SK-MEL-5 (cell line): ENCODE data around the gene KRT83. TPM values are rescaled to one million over a fixed set of nuclear protein-coding genes. Genes with fewer than 3 reads are reported as not detected.
A peak's percentile ranks its signal among the peaks of the same experiment; 100 is the strongest.

Source experiments
- DNase-seq: peaks from one replicate; pipeline ENCODE4 v3.0.0-alpha.2; 2016; ENCODE audit warnings: low read depth, low spot score
- in situ Hi-C: cut with HindIII; loops from 2 replicates; pipeline ENCODE4 v1.10.0; 2016; ENCODE audit warnings: low sequenced_read_pairs, high pct_unique_total_duplicates, low pct_unique_long_range_greater_than_20kb
- polyA plus RNA-seq, 2 experiments: library from polyadenylated mRNA; depleted of rRNA; stranded (reverse); fragments of >200 nt; gene quantifications; 2 replicates each; pipeline ENCODE4 v1.2.3, GENCODE V29; 2015
- total RNA-seq: library from RNA; depleted of rRNA; stranded (reverse); fragments of >200 nt; shearing (Covaris generic); gene quantifications from 2 replicates; pipeline ENCODE4 v1.2.3, GENCODE V29; 2014; rRNA removed

The KRT83 gene
- total RNA-seq = not detected in 2 replicates
- polyA plus RNA-seq (2015; cell fraction: cytosol; rRNA removed) = not detected in 2 replicates
- polyA plus RNA-seq (2015; cell fraction: nucleus; rRNA removed) = not detected in 2 replicates

DNA sequence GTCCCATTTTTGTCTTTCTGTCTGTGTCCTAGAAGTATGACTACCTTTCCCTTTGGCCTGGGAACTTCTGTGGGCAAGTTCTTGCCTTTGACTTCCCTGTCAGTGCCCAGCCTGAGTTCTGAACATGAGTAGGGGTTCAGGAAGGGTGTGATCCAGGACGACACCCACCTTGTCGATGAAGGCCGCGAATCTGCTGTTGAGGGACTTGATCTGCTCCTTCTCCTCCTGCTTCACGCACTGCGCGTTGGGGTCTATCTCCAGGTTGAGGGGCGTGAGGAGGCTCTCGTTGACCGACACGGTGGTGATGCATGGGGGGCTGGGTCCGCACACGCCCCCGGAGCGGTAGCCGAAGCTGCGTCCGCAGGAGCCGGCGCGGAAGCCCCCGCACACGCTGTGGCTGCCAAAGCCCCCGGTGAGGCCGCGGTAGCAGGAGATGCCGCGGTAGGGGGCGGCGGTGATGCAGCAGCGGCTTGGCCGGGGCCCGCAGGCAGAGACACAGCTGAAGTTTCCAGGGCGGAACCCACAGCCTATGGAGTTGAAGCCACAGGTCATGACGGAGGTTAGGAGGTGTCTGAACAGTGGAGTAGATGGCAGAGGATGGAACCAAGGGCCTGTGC, at the start of gene KRT83:
Gene KRT83, minus strand, starts transcription at position 615 of the 617 bp plus-strand sequence. Its CDS starts 63 bp downstream, at position 552.
- no peak for DNase-seq
- in situ Hi-C loops = no loop called here

DNA sequence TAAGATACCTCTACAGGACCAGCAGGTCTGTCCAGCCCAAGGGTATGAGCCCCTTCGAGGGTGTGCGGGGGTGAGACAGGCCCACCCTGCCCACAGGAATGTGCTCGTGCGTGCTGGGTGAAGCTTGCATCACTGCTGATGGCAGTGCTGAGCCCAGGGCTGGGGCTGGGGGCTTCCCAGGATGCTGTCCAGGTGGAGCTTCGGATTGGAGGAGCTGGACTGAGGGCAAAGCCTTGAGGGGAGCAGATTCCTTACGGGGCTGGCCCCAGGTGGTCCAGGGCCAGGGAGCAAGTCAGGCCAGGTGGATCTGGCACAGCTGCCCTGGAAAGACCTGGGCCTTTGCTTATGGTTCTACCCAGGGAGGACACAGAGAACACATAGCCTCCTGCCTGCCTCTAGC, 48.6 kb upstream of the KRT83 start:
- no peak for DNase-seq
- in situ Hi-C loops = no loop called here

DNA sequence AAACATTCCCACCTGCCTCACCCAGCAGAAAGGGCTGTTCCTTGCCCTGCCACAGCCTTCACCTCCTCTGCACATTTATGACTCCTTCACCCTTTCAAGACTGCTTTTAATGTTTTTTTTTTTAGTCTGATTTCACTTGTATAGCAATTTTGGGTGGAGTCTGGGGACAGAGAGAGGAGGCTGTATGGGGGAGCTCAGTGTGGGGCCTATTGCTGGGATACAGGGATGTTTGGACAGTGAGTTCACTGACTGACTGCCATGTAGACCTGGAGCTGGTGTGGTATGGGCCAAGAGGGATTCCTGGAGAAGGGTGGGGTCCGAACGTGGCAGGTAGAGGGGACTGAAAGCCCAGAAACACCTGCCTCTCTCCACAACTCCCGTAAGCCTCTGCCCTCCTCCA, 48.0 kb upstream of the KRT83 start:
- in situ Hi-C loops = no loop called here

DNA sequence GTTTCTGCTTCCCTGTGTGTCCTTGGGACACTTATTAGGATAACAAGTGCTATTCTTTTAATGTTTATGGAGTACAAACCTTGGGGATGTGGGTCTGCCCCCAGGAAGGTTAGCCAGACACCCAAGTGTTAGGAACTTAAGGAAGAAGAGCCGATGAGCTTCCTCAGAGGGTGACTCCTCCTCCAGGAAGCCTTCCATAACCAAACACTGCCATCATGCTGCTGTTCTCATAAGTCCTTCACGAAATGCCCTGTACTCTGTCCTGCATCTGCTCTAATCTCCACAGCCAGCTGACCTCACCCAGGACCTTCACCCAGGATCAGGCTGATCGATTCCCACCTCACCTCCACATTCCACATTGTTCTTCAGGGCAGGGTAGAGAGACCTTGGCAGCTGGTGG, 47.3 kb upstream of the KRT83 start:
- no peak for DNase-seq
- in situ Hi-C loops = no loop called here

More for the DNA sequence above, 48.0 kb upstream of the KRT83 start:
- no peak for DNase-seq

DNA sequence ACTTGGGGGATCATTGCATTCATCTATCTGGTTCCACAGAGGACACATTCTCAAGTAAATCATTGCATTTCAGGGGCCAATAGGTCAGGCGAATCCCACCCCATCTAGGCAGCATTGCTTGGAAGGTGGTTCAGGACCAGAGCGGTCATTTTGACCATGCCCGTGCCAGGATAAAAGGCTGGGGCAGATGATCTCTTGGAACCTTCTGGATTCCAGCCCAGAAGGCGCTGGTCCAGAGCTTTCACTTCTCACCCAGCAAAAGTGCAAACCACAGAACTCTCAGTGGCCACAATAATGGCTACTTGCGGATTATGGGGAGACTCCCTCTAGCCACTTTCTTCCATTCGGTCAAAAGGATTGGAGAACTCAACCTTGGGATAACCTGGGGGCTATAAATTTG, 46.7 kb upstream of the KRT83 start:
- in situ Hi-C loops = no loop called here
- DNase-seq = no peak

DNA sequence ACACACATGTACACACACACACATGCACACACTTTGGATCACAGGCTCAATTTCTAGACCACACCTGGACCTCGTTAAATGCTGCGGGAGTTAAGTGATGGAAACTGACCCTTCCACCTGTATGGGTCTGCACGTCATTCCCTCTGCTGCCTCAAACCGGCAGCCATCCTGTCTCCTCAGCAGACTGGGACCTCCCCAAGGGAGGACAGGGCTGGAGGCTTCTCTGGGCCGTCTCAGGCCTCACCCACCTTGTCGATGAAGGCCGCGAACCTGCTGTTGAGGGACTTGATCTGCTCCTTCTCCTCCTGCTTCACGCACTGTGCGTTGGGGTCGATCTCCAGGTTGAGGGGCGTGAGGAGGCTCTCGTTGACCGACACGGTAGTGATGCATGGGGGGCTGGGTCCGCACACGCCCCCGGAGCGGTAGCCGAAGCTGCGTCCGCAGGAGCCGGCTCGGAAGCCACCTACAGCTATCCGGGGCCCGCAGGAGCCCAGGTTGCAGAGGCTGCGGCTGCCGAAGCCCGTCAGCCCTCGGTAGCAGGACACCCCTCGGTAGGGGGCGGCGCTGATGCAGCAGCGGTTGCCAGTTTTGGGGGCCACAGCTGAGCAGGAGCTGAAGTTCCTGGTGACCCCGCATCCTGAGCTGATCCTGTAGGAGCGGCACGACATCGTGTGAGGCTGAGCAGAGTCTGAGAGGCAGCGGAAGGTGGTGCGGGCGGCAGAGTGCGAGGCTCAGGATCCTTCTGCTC, 45.7 kb upstream of the KRT83 start, which contains the start of gene KRT85:
Gene KRT85, minus strand, starts transcription at position 744 of the 748 bp plus-strand sequence. Its CDS starts 76 bp downstream, at position 668.
- in situ Hi-C loops = no loop called here
- no peak for DNase-seq

DNA sequence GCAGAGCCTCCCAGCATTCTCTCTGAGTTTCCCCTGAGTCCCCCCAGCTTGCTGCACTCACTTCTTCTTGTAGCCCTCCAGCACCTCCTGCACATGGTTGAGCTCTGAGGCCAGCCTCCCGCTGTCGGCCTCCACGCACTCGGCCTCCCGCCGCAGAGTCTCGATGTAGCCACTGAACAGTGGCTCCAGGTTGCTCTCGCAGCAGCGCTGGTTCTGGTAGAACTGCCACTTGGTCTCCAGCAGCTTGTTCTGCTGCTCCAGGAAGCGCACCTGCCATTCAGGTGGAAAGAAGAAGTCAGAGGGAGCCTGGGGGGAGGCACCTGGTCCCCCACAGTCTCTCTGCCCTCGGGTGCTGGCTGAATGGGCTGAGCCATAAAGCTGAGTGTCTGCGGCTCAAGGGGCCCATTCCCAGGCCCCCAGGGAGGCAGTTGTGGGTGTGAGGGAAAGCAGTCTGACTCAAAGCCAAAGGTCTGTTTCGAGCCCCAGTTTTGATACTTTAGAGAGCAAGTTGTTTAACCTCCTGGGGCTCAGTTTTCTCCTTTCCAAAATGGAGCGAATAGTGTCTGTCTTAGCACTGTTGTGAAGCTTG, 43.8 kb upstream of the KRT83 start:
- in situ Hi-C loops = no loop called here
- no peak for DNase-seq

DNA sequence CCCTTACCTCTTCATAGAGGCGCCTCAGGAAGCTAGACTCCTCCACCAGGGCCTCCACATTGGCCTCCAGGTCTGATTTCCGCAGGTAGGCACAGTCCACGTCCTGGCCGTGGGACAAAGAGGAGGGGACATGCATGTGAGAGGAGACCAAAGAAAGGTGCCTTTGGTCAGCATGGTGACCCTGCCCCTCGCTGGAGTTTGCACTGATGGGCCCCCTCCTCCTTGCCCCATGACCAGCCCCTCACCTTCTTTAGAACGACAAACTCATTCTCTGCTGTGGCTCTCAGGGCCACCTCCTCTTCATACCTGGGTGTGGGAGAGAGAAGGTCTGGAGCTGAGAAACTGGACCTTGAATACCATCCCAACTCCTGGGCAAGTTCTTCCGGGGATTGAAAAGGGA, 42.9 kb upstream of the KRT83 start:
- DNase-seq = no peak
- in situ Hi-C loops = no loop called here

DNA sequence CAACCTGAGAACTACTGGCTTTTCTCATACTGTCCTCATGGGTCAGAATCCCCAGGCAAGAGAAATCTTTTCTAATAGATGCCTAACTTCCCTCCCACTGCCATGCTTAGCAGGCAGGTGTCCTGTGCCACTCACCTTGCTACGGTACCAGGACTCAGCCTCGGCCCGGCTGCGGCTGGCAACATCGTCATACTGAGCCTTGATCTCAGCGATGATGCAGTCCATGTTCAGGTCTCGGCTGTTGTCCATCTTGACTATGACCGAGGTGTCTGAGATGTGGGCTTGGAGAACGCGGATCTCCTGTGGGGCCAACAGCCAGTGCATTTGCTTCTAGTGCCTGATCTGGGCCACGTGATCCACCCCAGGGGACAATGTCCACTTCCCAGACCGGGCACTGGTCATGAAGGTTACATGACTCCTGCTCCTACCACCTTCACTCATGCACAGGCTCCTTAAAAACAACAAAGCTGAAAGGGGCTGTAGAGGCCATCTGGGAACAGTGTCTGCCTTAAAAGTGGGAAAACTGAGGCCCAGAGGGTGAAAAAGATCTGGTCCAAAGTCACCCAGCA, 42.0 kb upstream of the KRT83 start:
- in situ Hi-C loops = no loop called here
- no peak for DNase-seq

DNA sequence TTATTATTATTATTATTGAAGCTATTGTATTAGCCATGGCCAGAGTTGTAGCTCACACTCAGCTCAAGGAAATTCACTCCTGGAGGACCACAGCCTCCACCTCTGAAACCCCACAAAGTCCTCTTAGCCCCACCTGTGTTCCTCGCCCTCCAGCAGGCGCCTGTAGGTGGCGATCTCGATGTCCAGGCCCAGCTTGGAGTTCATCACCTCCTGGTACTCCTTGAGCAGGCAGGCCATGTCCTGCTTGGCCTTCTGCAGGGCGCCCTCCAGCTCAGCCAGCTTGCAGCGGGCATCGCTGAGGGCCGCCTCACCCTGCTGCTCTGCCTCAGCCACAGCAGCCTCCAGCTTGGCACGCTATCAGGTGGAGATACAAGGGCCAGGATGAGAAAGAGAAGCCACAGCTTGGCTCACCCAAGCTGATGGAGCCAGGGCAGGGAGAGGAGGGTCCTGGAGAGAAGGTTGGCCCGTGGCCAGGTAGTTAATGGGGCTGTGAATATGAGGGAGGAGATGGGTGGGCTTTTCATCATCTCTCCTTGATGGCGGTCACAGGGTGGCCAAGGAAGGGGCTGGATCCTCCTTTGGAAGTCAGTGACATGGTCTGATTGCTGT, 41.0 kb upstream of the KRT83 start:
- in situ Hi-C loops = no loop called here
- peak; percentile 31 for DNase-seq

DNA sequence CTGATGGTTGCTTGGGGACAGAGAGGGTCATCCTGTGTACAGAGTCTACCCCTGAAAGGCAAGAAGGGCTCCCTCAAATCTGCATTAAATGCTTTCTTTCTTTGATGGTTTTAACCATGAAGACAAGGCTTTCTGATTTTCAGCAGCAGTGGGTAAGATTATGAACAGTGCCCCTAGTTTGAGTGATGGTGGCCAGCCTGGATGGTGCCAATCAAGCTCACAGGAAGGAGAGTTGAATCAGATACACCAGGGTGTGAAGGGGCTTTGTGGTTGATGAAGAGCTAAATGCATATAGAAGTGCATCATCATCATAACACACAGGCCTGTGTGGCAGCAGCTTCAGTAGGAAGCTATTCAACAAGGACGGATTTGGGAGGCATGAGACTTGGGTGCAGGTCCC, 40.4 kb upstream of the KRT83 start:
- DNase-seq = no peak
- in situ Hi-C loops = no loop called here

DNA sequence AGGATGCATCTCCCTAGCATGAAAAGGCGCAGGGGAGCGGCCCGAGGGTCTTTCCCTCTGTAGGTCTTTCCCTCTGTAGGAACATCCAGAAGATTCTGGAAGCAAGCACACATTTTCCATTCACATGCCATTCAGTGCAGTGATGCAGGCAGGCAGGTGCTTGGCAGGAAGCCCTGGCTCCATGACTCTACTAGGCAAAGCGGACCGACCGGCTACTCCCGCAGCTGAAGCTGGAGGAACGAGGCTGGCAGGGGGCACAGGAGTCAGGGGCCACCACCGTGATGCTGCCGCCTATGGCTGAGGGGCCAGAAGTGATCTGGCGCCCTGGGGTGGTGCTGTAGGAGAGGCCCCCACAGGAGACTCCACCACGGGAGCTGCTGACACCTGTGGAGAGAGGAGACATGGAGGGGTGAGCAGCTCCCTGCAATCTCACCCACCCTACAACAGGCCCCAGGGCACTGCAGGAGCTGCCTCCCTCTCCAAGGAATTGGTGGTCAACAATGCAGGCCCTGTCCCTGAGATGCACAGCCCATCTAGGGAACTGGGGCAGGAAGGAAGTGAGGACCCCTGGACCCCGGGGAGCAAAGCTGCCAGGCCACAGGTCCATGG, 39.6 kb upstream of the KRT83 start:
- DNase-seq = no peak
- in situ Hi-C loops = no loop called here

DNA sequence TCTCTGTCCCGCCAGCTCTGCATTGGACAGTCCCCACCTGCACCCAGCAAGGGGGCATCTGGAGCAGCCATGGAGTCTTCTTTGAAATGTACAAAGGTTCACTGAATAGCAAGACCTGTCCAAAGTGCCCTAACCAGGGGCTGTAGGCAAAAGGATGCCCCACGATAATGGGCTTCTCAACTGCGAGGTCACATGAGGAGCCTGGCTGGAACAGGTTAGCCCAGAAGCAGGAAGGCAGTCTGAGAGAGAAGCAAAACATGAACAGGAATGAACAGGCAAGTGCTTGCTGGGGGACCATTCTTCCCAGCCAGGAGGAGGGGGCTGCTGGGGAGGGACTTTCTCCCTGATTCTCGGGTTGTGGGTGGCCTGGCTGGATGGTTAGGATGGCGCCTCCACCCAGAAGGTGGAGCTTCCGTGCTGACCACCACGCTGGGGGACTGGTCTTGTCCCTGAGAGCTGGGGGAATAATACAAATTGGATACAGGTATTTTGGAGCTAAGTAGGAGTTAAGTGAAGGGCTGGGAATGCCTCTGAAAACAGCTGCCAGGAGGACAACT, 39.0 kb upstream of the KRT83 start:
- in situ Hi-C loops = no loop called here
- DNase-seq = no peak

DNA sequence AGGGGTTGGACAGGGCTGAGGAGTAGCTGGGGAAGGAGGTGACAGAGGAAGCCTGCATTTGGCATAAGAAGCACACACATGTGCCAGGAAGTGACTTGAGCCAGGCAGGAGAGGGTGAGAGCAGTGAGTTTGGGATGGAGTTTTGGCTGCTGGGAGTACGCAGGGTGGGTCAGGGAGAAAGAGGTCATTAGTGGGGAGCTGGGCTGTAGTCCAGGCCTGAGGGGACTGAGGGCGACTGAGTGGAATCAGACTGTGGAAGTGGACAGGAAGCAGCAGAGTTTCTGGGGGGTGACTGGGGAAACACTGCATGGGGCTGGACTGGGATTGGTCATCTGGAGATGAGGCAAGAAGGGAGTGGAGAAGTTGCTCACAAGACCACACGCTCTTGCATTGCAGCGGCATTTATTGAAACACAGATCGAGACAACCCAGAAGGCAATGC, 38.4 kb upstream of the KRT83 start:
- DNase-seq = no peak
- in situ Hi-C loops = no loop called here

DNA sequence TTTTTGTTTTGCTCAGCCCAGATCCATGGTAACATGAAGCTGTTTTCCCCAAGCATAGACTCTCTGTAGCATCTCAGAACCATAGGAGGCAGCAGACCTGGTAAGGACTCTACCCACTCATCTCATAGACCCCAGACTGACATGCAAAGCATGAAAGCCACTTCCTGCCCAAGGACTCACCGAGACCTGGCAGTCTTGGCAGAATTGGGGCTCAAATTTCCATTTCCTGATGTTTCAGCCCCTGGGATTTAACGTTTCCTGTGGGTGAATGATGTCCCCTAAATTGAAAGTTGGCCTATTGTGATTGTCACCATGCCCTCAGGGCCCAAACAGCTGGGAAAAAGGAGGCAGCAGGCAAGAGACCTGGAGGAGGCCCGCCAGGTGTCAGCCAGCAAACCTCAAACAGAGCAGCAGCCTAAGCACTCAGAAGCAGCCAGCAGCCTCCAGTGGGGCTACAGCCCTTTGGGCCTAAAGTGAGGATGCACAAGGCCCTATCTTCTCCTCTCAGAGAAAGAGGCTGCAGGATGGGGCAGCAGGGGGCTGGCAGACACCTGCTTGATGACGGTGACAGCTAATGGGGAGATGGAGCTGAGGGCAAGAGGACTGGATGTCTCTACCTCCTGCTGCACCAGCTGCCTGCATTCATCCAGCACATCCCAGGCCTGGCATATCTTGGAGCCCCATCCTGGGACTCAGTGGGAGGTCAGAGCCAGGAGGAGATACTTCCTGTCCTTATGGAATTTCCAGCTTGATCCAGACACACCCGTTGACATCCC, 37.6 kb upstream of the KRT83 start:
- in situ Hi-C loops = no loop called here

DNA sequence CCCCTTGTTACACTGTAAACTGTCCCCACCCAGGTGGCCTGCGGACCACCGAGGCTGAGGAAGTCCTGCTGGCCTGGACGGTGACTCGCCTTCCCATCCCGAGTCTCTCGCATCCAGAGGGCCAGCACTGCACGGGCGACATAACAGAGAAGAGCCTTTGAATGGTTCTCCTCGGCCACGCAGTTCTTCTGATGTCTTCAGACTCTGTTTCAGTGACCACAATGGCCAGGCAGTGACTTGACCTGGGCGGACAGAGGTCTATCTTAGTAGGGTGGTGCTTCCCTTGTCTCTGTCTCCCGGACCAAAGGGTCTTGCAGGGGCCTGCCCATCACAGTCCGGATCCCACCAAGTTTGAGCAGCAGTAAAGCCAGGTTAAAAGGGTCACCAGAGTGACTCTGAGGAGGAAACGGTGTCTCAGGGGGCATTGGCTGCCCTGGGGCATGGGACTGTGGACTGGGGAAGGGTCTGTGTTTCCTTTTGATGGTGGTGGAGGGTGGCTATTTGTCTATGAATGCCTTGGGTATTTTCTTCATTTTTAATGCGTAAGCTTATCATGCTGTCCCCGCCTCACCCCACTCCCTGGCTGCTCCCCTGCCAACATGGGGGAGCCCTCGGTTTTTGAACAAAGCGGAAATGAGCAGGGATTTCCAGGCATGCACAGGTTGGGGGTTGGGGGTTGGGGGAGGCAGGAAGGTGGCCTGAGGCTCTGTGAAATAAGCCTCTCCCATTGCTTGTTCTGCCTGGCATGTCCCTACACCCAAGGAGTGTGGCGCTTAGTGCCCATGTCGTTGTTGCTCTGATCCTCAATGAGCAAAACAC, 35.8 kb upstream of the KRT83 start:
- in situ Hi-C loops = no loop called here
- no peak for DNase-seq

More for the DNA sequence above, 37.6 kb upstream of the KRT83 start:
- DNase-seq = no peak
